ENCODE results near the gene TAF6. TPM values are rescaled to one million over a fixed set of nuclear protein-coding genes. Genes with fewer than 3 reads are reported as not detected.

TAF6 gene
- polyA plus RNA-seq, 4 donors, result 12.2 to 33.5 (median 25.6) TPM

GRCh38 chr7:100154651-100155491 lies 35.7 kb upstream of the TAF6 start:
- Histone ChIP-seq H3K4me3 (ENCODE audit: low read depth in 1 of 3, low read length in 3 of 3) (no peak overlapping the region), H3K4me1 (ENCODE audit: control insufficient read depth in 3 of 3, insufficient read depth in 2 of 3, low read depth in 1 of 3, low read length in 2 of 3) (peaks cover 5 to 50% (median 8%) of the 10 kb centered on the region in 3 donors), H3K36me3 (ENCODE audit: control insufficient read depth in 3 of 3, insufficient read depth in 2 of 3, low read depth in 1 of 3, low read length in 3 of 3) (peaks cover 3 to 57% (median 5%) of the 10 kb centered on the region in 3 donors), H3K27ac (ENCODE audit: low read depth in 1 of 3, low read length in 2 of 3) (peak overlapping the region; percentile 34 to 91 (median 75)), H3K9me3 (ENCODE audit: control insufficient read depth in 2 of 2, insufficient read depth in 1 of 2, low read depth in 1 of 2, low read length in 1 of 2) (no peaks in the 10 kb centered on the region), H3K27me3 (ENCODE audit: control insufficient read depth in 3 of 3, insufficient read depth in 3 of 3, low read length in 3 of 3) (no peaks in the 10 kb centered on the region)
- DNase-seq (peak; percentile 80 to 81), FAIRE-seq (no peak)
- 42 to 63% (median 52%) methylated on average over 26 to 30 of the region's 30 CpGs for WGBS, 3 donors

- H3K4me1 ChIP-seq (ENCODE audit: control insufficient read depth in 3 of 3, insufficient read depth in 2 of 3, low read depth in 1 of 3, low read length in 2 of 3), result peaks cover 5 to 50% (median 8%) of the 10 kb centered on the region in 3 donors
- H3K27me3 ChIP-seq (ENCODE audit: control insufficient read depth in 3 of 3, insufficient read depth in 3 of 3, low read length in 3 of 3), result no peaks in the 10 kb centered on the region
- peak overlapping the region; percentile 75 to 91 (median 79) for H3K27ac ChIP-seq (ENCODE audit: low read depth in 1 of 3, low read length in 2 of 3)
- H3K9me3 ChIP-seq (ENCODE audit: control insufficient read depth in 2 of 2, insufficient read depth in 1 of 2, low read depth in 1 of 2, low read length in 1 of 2), result no peaks in the 10 kb centered on the region
- 20 to 63% (median 37%) methylated on average over 16 of the region's 16 CpGs for WGBS, 3 donors
- no peak overlapping the region for H3K4me3 ChIP-seq (ENCODE audit: low read depth in 1 of 3, low read length in 3 of 3)
- no peak for FAIRE-seq
- peaks cover 3 to 57% (median 5%) of the 10 kb centered on the region in 3 donors for H3K36me3 ChIP-seq (ENCODE audit: control insufficient read depth in 3 of 3, insufficient read depth in 2 of 3, low read depth in 1 of 3, low read length in 3 of 3)
- DNase-seq, result peak; percentile 69 to 82
Measured at GRCh38 chr7:100153708-100154535, 34.8 kb upstream of the TAF6 start.

- Histone ChIP-seq H3K4me3 (ENCODE audit: low read depth in 1 of 3, low read length in 3 of 3) (no peak overlapping the region), H3K27me3 (ENCODE audit: control insufficient read depth in 3 of 3, insufficient read depth in 3 of 3, low read length in 3 of 3) (no peaks in the 10 kb centered on the region), H3K27ac (ENCODE audit: low read depth in 1 of 3, low read length in 2 of 3) (peak overlapping the region; percentile 75 to 91 (median 79)), H3K9me3 (ENCODE audit: control insufficient read depth in 2 of 2, insufficient read depth in 1 of 2, low read depth in 1 of 2, low read length in 1 of 2) (no peaks in the 10 kb centered on the region), H3K36me3 (ENCODE audit: control insufficient read depth in 3 of 3, insufficient read depth in 2 of 3, low read depth in 1 of 3, low read length in 3 of 3) (peaks cover 3 to 57% (median 5%) of the 10 kb centered on the region in 3 donors), H3K4me1 (ENCODE audit: control insufficient read depth in 3 of 3, insufficient read depth in 2 of 3, low read depth in 1 of 3, low read length in 2 of 3) (peaks cover 5 to 53% (median 8%) of the 10 kb centered on the region in 3 donors)
- DNase-seq (no peak), FAIRE-seq (no peak)
- WGBS, 3 donors, result 85 to 93% (median 91%) methylated on average over 18 of the region's 18 CpGs
Measured at GRCh38 chr7:100152937-100153666, 33.9 kb upstream of the TAF6 start.

GRCh38 chr7:100152404-100152803 lies 33.2 kb upstream of the TAF6 start:
- peaks cover 3 to 49% (median 8%) of the 10 kb centered on the region in 3 donors for H3K4me1 ChIP-seq (ENCODE audit: control insufficient read depth in 3 of 3, insufficient read depth in 2 of 3, low read depth in 1 of 3, low read length in 2 of 3)
- FAIRE-seq (no peak), DNase-seq (no peak)
- H3K36me3 ChIP-seq (ENCODE audit: control insufficient read depth in 3 of 3, insufficient read depth in 2 of 3, low read depth in 1 of 3, low read length in 3 of 3), result peaks cover 3 to 55% (median 5%) of the 10 kb centered on the region in 3 donors
- H3K27ac ChIP-seq (ENCODE audit: low read depth in 1 of 3, low read length in 2 of 3), result no peak overlapping the region
- no peak overlapping the region for H3K4me3 ChIP-seq (ENCODE audit: low read depth in 1 of 3, low read length in 3 of 3)
- H3K9me3 ChIP-seq (ENCODE audit: control insufficient read depth in 2 of 2, insufficient read depth in 1 of 2, low read depth in 1 of 2, low read length in 1 of 2), result no peaks in the 10 kb centered on the region
- no peaks in the 10 kb centered on the region for H3K27me3 ChIP-seq (ENCODE audit: control insufficient read depth in 3 of 3, insufficient read depth in 3 of 3, low read length in 3 of 3)

- Histone ChIP-seq H3K27me3 (ENCODE audit: control insufficient read depth in 3 of 3, insufficient read depth in 3 of 3, low read length in 3 of 3) (no peaks in the 10 kb centered on the region), H3K9me3 (ENCODE audit: control insufficient read depth in 2 of 2, insufficient read depth in 1 of 2, low read depth in 1 of 2, low read length in 1 of 2) (no peaks in the 10 kb centered on the region), H3K4me1 (ENCODE audit: control insufficient read depth in 3 of 3, insufficient read depth in 2 of 3, low read depth in 1 of 3, low read length in 2 of 3) (peaks cover 0 to 17% (median 8%) of the 10 kb centered on the region in 3 donors), H3K27ac (ENCODE audit: low read depth in 1 of 3, low read length in 2 of 3) (peak within 1 kb of the TSS; percentile 66 to 92 (median 82)), H3K4me3 (ENCODE audit: low read depth in 1 of 3, low read length in 3 of 3) (peak within 1 kb of the TSS; percentile 67 to 100 (median 83)), H3K36me3 (ENCODE audit: control insufficient read depth in 3 of 3, insufficient read depth in 2 of 3, low read depth in 1 of 3, low read length in 3 of 3) (peaks cover 0 to 18% (median 5%) of the 10 kb centered on the region in 3 donors)
- 0 to 1% (median 1%) methylated on average over 39 to 46 of the region's 46 CpGs for WGBS, 3 donors
- peak; percentile 99 to 100 for DNase-seq
- no peak for FAIRE-seq
Measured at GRCh38 chr7:100148559-100149328, 29.6 kb upstream of the TAF6 start, which contains the start of gene LAMTOR4. Gene LAMTOR4, plus strand, starts transcription at chr7:100148918. Its CDS starts 55 bp downstream, at chr7:100148973.

GRCh38 chr7:100148225-100148558 lies 29.0 kb upstream of the TAF6 start:
- 5 to 12% (median 8%) methylated on average over 14 of the region's 14 CpGs for WGBS, 3 donors
- Histone ChIP-seq H3K9me3 (ENCODE audit: control insufficient read depth in 2 of 2, insufficient read depth in 1 of 2, low read depth in 1 of 2, low read length in 1 of 2) (no peaks in the 10 kb centered on the region), H3K27me3 (ENCODE audit: control insufficient read depth in 3 of 3, insufficient read depth in 3 of 3, low read length in 3 of 3) (no peaks in the 10 kb centered on the region), H3K36me3 (ENCODE audit: control insufficient read depth in 3 of 3, insufficient read depth in 2 of 3, low read depth in 1 of 3, low read length in 3 of 3) (peaks cover 0 to 13% (median under 1%) of the 10 kb centered on the region in 3 donors), H3K4me1 (ENCODE audit: control insufficient read depth in 3 of 3, insufficient read depth in 2 of 3, low read depth in 1 of 3, low read length in 2 of 3) (peaks cover 0 to 12% (median 4%) of the 10 kb centered on the region in 3 donors), H3K27ac (ENCODE audit: low read depth in 1 of 3, low read length in 2 of 3) (peak overlapping the region; percentile 43 to 84 (median 82)), H3K4me3 (ENCODE audit: low read depth in 1 of 3, low read length in 3 of 3) (peak overlapping the region; percentile 31 to 47 (median 33))
- FAIRE-seq, result no peak
- no peak for DNase-seq

- DNase-seq, result no peak
- WGBS, 3 donors, result 96% methylated on average over 2 of the region's 2 CpGs
- FAIRE-seq, result no peak
- Histone ChIP-seq H3K36me3 (ENCODE audit: control insufficient read depth in 3 of 3, insufficient read depth in 2 of 3, low read depth in 1 of 3, low read length in 3 of 3) (peaks cover 0 to 7% (median 0%) of the 10 kb centered on the region in 3 donors), H3K27ac (ENCODE audit: low read depth in 1 of 3, low read length in 2 of 3) (no peak overlapping the region), H3K4me3 (ENCODE audit: low read depth in 1 of 3, low read length in 3 of 3) (no peak overlapping the region), H3K9me3 (ENCODE audit: control insufficient read depth in 2 of 2, insufficient read depth in 1 of 2, low read depth in 1 of 2, low read length in 1 of 2) (no peaks in the 10 kb centered on the region), H3K27me3 (ENCODE audit: control insufficient read depth in 3 of 3, insufficient read depth in 3 of 3, low read length in 3 of 3) (no peaks in the 10 kb centered on the region), H3K4me1 (ENCODE audit: control insufficient read depth in 3 of 3, insufficient read depth in 2 of 3, low read depth in 1 of 3, low read length in 2 of 3) (peaks cover 0 to 7% (median 4%) of the 10 kb centered on the region in 3 donors)
Measured at GRCh38 chr7:100147278-100147677, 28.1 kb upstream of the TAF6 start.

All from small intestine (tissue), 7 donors.